CD14-positive monocyte (primary cell): Measurements from ENCODE around the gene MAFG. TPM values are rescaled to one million over a fixed set of nuclear protein-coding genes. Genes with fewer than 3 reads are reported as not detected.

Experiments
- DNase-seq, 3 donors: peaks; one replicate each; pipeline ENCODE4 v3.0.0-alpha.2; 2011 to 2022
- H2AFZ ChIP-seq: 2 replicates; pipeline ENCODE4 v1.6.0; 2012; ENCODE audit warnings: mild to moderate bottlenecking, low read depth, low read length, inconsistent platforms; ENCODE audit not compliant: insufficient read depth, poor library complexity, severe bottlenecking
- H3K27ac ChIP-seq, 2 donors: 1 replicate in 1 of 2; 2 replicates in 1 of 2; pipeline ENCODE4 v1.5.1; 2012 to 2013; ENCODE audit warnings: low read length in 2 of 2, control low read depth in 1 of 2, inconsistent platforms in 1 of 2, low read depth in 1 of 2, mild to moderate bottlenecking in 1 of 2
- H3K27me3 ChIP-seq, 2 donors: one replicate each; pipeline versions ENCODE4 v1.6.0 to v1.6.1; 2011 to 2013; ENCODE audit warnings: low read length in 2 of 2; ENCODE audit not compliant: control insufficient read depth in 2 of 2, insufficient read depth in 2 of 2
- H3K36me3 ChIP-seq, 2 donors: replicated peaks in 1 of 2; 1 replicate in 1 of 2; 2 replicates in 1 of 2; pipeline versions ENCODE4 v1.5.1 to v1.6.1; 2012 to 2013; ENCODE audit warnings: low read length in 2 of 2, control low read depth in 1 of 2, inconsistent platforms in 1 of 2, mild to moderate bottlenecking in 1 of 2; ENCODE audit not compliant: insufficient read depth in 2 of 2, control insufficient read depth in 1 of 2
- H3K4me1 ChIP-seq, 2 donors: 1 replicate in 1 of 2; 2 replicates in 1 of 2; pipeline versions ENCODE4 v1.5.1 to v1.6.1; 2012 to 2013; ENCODE audit warnings: low read length in 2 of 2, control low read depth in 1 of 2, inconsistent platforms in 1 of 2, mild to moderate bottlenecking in 1 of 2, moderate library complexity in 1 of 2; ENCODE audit not compliant: insufficient read depth in 2 of 2, control insufficient read depth in 1 of 2
- H3K4me2 ChIP-seq: replicated peaks from 2 replicates; pipeline ENCODE3; 2012; ENCODE audit warnings: low read length, moderate library complexity, mild to moderate bottlenecking; ENCODE audit not compliant: poor library complexity, severe bottlenecking; ENCODE audit errors: extremely low read depth
- H3K4me3 ChIP-seq, 3 experiments: fragments of 200-600 bp in 1 of 3; sonication (generic) in 1 of 3; replicated peaks in 1 of 3; 1 replicate in 2 of 3; 2 replicates in 1 of 3; pipeline ENCODE4 v1.5.1; 2011 to 2013; ENCODE audit warnings: low read length in 3 of 3, mild to moderate bottlenecking in 3 of 3, control low read depth in 2 of 3, low read depth in 2 of 3, inconsistent platforms in 1 of 3, moderate library complexity in 1 of 3
- H3K79me2 ChIP-seq: 2 replicates; pipeline ENCODE4 v1.6.0; 2012; ENCODE audit warnings: mild to moderate bottlenecking, control low read depth, inconsistent platforms, low read length, moderate library complexity; ENCODE audit not compliant: insufficient read depth
- H3K9ac ChIP-seq: 2 replicates; pipeline ENCODE4 v1.6.0; 2017; ENCODE audit warnings: low read length, mild to moderate bottlenecking; ENCODE audit not compliant: insufficient read depth, poor library complexity, severe bottlenecking
- H3K9me3 ChIP-seq, 2 donors: replicated peaks in 1 of 2; 1 replicate in 1 of 2; 2 replicates in 1 of 2; pipeline versions ENCODE4 v1.5.1 to v1.6.1; 2012 to 2013; ENCODE audit warnings: low read length in 2 of 2, control low read depth in 1 of 2; ENCODE audit not compliant: control insufficient read depth in 1 of 2, insufficient read depth in 1 of 2
- H4K20me1 ChIP-seq: 2 replicates; pipeline ENCODE4 v1.6.0; 2012; ENCODE audit warnings: mild to moderate bottlenecking, low read length, control low read depth, moderate library complexity; ENCODE audit not compliant: insufficient read depth
- H3K27ac Mint-ChIP-seq, 7 donors: one replicate each; pipeline ENCODE4 v1.8.0; 2020; ENCODE audit warnings: mild to moderate bottlenecking in 7 of 7, mixed read lengths in 7 of 7, moderate library complexity in 6 of 7, inconsistent platforms in 2 of 7
- H3K27me3 Mint-ChIP-seq, 3 donors: one replicate each; pipeline ENCODE4 v1.8.0; 2021 to 2022; ENCODE audit warnings: low read depth in 3 of 3, mild to moderate bottlenecking in 3 of 3, mixed read lengths in 3 of 3, moderate library complexity in 3 of 3, inconsistent platforms in 1 of 3
- H3K36me3 Mint-ChIP-seq, 2 donors: one replicate each; pipeline ENCODE4 v1.8.0; 2020; ENCODE audit warnings: mixed read lengths in 2 of 2, inconsistent platforms in 1 of 2, mild to moderate bottlenecking in 1 of 2
- H3K4me1 Mint-ChIP-seq: one replicate; pipeline ENCODE4 v1.8.0; 2020; ENCODE audit warnings: mild to moderate bottlenecking, mixed read lengths
- H3K4me3 Mint-ChIP-seq, 2 donors: one replicate each; pipeline ENCODE4 v1.8.0; 2020; ENCODE audit warnings: mild to moderate bottlenecking in 2 of 2, mixed read lengths in 2 of 2, moderate library complexity in 1 of 2
- H3K9me3 Mint-ChIP-seq, 7 donors: one replicate each; pipeline ENCODE4 v1.8.0; 2020 to 2022; ENCODE audit warnings: mixed read lengths in 7 of 7, mild to moderate bottlenecking in 6 of 7, moderate library complexity in 6 of 7, inconsistent platforms in 2 of 7
- WGBS: methylation state at CpG from one replicate; pipeline ENCODE4 v1.1.5; 2013; ENCODE audit warnings: missing lambda C conversion rate; ENCODE audit not compliant: insufficient coverage; 5-methylcytosine and 5-hydroxymethylcytosine counted together
- intact Hi-C, 2 donors: fragments of 100-400 bp; cut with micrococcal nuclease; formaldehyde crosslinking; loops; one replicate each; pipeline versions ENCODE4 v1.15.0 to v1.15.1; 2023
- polyA plus RNA-seq, 3 donors: library from polyadenylated mRNA; depleted of rRNA in 1 of 3; unstranded in 2 of 3; stranded (reverse) in 1 of 3; fragments of 300-500 nt in 2 of 3; fragments of >200 nt in 1 of 3; fragmentation: Illumina TruSeq in 2 of 3; gene quantifications; 1 replicate in 2 of 3; 2 replicates in 1 of 3; pipeline ENCODE4 v1.2.3, GENCODE V29; 2012 to 2021
- TF ChIP-seq, protein P1 (sequence below): fragments of 200-600 bp; IDR thresholded peaks from one replicate; pipeline ENCODE4 v1.8.0; 2022; ENCODE audit warnings: antibody characterized with exemption, mild to moderate bottlenecking

MAFG gene
- polyA plus RNA-seq, 3 donors = 7.4 to 66.0 (median 7.6) TPM

DNA sequence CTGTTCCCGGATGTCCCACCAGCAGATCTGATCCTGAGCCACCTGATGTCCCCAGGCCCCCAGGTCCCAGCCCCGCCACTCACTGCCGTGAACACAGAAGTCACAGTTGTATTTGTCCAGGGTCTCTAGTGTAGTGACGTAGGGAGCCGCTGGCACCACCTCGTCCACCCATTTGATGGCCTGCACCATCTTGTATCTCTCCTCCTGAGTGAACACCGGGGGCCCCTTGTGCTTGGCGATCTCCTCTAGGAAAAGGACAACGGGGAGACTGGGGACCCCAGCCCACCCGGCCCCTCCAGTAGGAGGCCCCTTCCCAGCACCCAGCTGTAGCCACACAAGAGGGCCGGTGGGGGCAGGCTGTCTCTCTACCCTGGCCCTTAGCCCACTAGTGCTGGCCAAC lies 18.7 kb downstream of the MAFG start:
- no peak overlapping the region for H2AFZ ChIP-seq
- intact Hi-C loops = no loop called here
- 99% methylated on average over 9 of the region's 11 CpGs for WGBS
- H3K36me3 ChIP-seq = peaks cover 42 to 52% of the 10 kb centered on the region in 2 donors
- DNase-seq = no peak
- Mint-ChIP-seq H3K36me3 (peaks cover 42 to 62% of the 10 kb centered on the region in 2 donors), H3K4me1 (peaks cover 23% of the 10 kb centered on the region), H3K9me3 (no peaks in the 10 kb centered on the region), H3K27ac (peak overlapping the region in 1 of 7 donors; percentile 25), H3K4me3 (no peak overlapping the region), H3K27me3 (peaks cover 0 to 1% (median 0%) of the 10 kb centered on the region in 3 donors)
- no peak overlapping the region for H3K4me2 ChIP-seq
- peaks cover 15 to 16% of the 10 kb centered on the region in 2 donors for H3K4me1 ChIP-seq
- H3K9me3 ChIP-seq = no peaks in the 10 kb centered on the region
- H3K4me3 ChIP-seq = no peak overlapping the region
- TF ChIP-seq, protein P1, sequence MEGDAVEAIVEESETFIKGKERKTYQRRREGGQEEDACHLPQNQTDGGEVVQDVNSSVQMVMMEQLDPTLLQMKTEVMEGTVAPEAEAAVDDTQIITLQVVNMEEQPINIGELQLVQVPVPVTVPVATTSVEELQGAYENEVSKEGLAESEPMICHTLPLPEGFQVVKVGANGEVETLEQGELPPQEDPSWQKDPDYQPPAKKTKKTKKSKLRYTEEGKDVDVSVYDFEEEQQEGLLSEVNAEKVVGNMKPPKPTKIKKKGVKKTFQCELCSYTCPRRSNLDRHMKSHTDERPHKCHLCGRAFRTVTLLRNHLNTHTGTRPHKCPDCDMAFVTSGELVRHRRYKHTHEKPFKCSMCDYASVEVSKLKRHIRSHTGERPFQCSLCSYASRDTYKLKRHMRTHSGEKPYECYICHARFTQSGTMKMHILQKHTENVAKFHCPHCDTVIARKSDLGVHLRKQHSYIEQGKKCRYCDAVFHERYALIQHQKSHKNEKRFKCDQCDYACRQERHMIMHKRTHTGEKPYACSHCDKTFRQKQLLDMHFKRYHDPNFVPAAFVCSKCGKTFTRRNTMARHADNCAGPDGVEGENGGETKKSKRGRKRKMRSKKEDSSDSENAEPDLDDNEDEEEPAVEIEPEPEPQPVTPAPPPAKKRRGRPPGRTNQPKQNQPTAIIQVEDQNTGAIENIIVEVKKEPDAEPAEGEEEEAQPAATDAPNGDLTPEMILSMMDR = no peak
- H3K27ac ChIP-seq = no peak overlapping the region
- peaks cover 15% of the 10 kb centered on the region for H3K79me2 ChIP-seq
- H3K27me3 ChIP-seq = no peaks in the 10 kb centered on the region
- H3K9ac ChIP-seq = no peak overlapping the region
- H4K20me1 ChIP-seq = peaks cover 35% of the 10 kb centered on the region

DNA sequence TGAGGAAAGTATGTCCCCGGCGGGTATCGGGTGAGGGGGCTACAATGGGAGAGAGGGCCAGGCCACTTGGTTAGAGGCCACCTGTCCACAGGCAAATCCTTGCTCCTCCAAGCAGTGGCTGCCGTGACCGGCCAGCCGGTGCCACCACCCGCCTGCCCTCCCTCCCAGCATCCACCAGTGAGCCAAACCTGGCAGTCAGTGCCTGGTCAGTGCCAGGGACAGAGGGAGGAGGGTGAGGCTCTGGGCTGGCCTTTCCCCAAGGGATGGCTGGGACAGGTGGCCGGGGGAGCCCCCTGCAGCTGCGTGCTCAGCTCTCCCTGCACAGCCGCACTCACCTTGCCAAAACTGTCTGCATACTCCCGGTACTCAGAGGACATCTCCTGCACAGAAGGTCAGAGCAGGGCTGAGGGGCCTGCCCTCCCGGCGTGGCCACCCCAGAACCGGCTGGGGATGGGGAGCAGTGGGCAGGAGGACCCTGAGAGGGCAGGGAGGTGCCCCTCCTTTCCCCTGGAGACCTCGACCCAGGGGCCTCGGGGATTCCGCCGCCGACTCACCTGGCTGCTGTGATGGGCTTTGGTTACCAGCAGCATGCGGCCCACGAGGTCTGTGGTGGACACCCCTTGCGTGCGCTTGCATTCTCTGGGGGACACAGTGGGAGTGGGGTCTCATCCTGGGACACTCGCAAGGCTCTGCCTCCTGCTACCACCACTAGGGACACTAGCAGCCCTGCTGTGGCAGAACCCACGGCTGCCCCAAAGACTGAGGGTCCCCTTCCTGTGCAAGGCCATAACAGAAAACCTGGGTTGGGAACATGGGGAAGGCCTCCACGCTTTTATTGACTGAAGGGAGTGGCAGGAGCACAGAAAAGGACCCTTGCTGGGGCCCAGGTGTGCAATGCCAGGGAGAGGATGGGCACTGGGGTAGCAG lies 20.1 kb downstream of the MAFG start:
- peaks cover 5 to 14% (median 9%) of the 10 kb centered on the region in 3 donors for H3K27me3 Mint-ChIP-seq
- no peak overlapping the region for H3K27ac ChIP-seq

More for the DNA sequence above, 20.1 kb downstream of the MAFG start:
- peaks cover 29 to 39% of the 10 kb centered on the region in 2 donors for H3K36me3 ChIP-seq
- DNase-seq = no peak
- no peak overlapping the region for H3K4me3 Mint-ChIP-seq
- no peak overlapping the region for H2AFZ ChIP-seq
- H4K20me1 ChIP-seq = peaks cover 22% of the 10 kb centered on the region
- 97% methylated on average over 13 of the region's 26 CpGs for WGBS
- no peaks in the 10 kb centered on the region for H3K9me3 ChIP-seq
- H3K4me2 ChIP-seq = no peak overlapping the region
- no peak overlapping the region for H3K9ac ChIP-seq
- H3K9me3 Mint-ChIP-seq = peaks cover 0 to 3% (median 0%) of the 10 kb centered on the region in 7 donors
- intact Hi-C loops = no loop called here
- H3K4me1 Mint-ChIP-seq = peaks cover 17% of the 10 kb centered on the region
- peaks cover 33 to 52% of the 10 kb centered on the region in 2 donors for H3K36me3 Mint-ChIP-seq
- H3K79me2 ChIP-seq = peaks cover 15% of the 10 kb centered on the region
- H3K27ac Mint-ChIP-seq = no peak overlapping the region
- peaks cover 0 to 9% of the 10 kb centered on the region in 2 donors for H3K27me3 ChIP-seq
- TF ChIP-seq, protein P1 = no peak
- no peak overlapping the region for H3K4me3 ChIP-seq
- H3K4me1 ChIP-seq = peaks cover 15 to 18% of the 10 kb centered on the region in 2 donors
